Measurements from ENCODE around the gene ADM2. TPM values are rescaled to one million over a fixed set of nuclear protein-coding genes. Genes with fewer than 3 reads are reported as not detected.

Gene ADM2
- total RNA-seq, 4 donors from 2014 or later: under 0.01 to 1.9 (median 0.89) TPM

GRCh38 chr22:50489363-50490243, 8.3 kb downstream of the ADM2 start:
- no peak overlapping the region for H3K27ac ChIP-seq
- no peak overlapping the region for H3K4me3 ChIP-seq
- intact Hi-C loops (cut with DNase I): loop anchor here (5.0 kb wide), 1 partner anchor 117 kb away; no protein-coding TSS in a partner anchor
- H3K4me1 ChIP-seq: peaks cover 0 to 8% (median 0%) of the 10 kb centered on the region in 3 donors
- no peak for DNase-seq
- no peaks in the 10 kb centered on the region for H3K36me3 ChIP-seq
- WGBS, 2 donors: 20 to 71% methylated on average over 1 to 14 of the region's 31 CpGs
- H3K9me3 ChIP-seq: no peaks in the 10 kb centered on the region
- TF ChIP-seq POLR2A (IDR thresholded peaks at IDR 0.05) (no peak), CTCF (IDR thresholded peaks at IDR 0.05) (no peak)
- H3K27me3 ChIP-seq: peaks cover 0 to 53% (median 0%) of the 10 kb centered on the region in 4 donors

DNA sequence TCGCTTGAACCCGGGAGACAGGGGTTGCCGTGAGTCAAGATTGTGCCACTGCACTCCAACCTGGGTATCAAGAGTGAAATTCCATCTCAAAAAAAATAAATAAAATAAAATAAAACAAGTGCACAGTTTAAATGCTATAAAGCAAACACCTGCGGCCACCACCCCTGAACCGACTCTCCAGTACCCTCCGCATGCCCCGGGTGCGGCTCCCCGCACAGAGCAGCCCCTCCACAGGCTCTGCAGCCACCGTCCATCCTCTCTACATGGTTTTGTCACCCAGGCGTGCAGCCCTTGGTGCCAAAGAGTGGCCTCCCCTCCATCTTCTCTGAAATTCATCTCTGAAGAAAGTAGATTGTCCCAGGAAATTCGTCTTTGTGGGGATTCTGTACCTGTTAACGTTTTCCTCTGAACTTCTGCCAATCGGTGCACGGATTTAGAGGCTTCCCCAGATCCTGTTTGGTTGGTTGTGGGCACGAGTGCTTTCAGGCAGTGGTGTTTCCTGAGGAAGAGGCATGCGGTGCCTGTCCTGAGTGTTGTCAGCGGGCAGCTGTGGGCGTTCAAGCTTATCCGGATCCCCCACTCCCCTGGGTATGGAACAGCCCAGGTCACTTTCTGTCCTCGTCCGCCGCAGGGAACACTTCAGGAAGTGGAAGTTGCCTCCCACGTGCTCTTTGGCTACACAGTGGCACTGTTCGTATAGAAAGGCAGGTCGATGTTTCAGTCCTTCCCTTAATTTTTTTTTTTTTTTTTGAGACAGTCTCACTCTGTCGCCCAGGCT, 9.4 kb downstream of the ADM2 start:
- H3K36me3 ChIP-seq: no peaks in the 10 kb centered on the region
- peaks cover 0 to 8% (median 0%) of the 10 kb centered on the region in 3 donors for H3K4me1 ChIP-seq
- H3K27me3 ChIP-seq: peaks cover 0 to 42% (median 0%) of the 10 kb centered on the region in 4 donors
- H3K9me3 ChIP-seq: no peaks in the 10 kb centered on the region
- 51 to 65% methylated on average over 27 of the region's 27 CpGs for WGBS, 2 donors
- intact Hi-C loops (cut with DNase I): no loop called here
- H3K4me3 ChIP-seq: no peak overlapping the region
- TF ChIP-seq POLR2A (IDR thresholded peaks at IDR 0.05) (no peak), CTCF (IDR thresholded peaks at IDR 0.05) (no peak)
- DNase-seq: no peak
- no peak overlapping the region for H3K27ac ChIP-seq

- Histone ChIP-seq H3K27me3 (no peaks in the 10 kb centered on the region), H3K36me3 (peaks cover 0 to 2% (median 0%) of the 10 kb centered on the region in 3 donors), H3K4me3 (no peak overlapping the region), H3K9me3 (no peaks in the 10 kb centered on the region), H3K4me1 (peaks cover 0 to 28% (median 9%) of the 10 kb centered on the region in 3 donors), H3K27ac (no peak overlapping the region)
- no peak for DNase-seq
- intact Hi-C loops (cut with DNase I): no loop called here
- 66 to 72% methylated on average over 6 of the region's 6 CpGs for WGBS, 2 donors
- no peak for TF ChIP-seq POLR2A (IDR thresholded peaks at IDR 0.05)
Measured at GRCh38 chr22:50497093-50497492, 15.8 kb downstream of the ADM2 start.

DNA sequence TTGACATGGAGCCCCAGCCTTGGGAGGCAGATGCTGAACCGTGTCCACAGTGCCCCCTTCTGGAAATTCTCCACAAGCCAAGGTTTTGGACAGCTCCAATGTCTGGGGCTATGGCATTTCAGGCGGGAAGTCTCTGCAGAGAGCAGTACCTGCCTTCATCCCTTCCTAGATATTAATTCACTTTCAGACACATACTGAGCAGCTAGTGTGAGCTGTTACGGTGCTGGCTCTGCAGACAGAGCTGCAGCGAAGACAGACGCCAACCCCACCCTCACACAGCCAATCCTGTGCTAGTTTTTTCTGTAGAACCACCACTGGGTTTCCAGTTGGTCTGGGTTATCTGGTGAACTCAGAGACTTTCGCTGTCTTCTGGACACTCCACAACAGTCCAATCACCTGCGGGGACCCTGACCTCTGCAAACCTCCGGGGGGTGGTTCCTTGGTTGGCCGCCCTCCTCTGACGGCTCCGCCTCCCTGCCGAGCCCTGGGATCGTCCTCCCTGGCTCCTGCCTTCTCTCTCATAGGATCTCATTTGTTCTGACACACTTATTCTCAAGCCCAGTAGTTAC, 17.1 kb downstream of the ADM2 start:
- peaks cover 0 to 28% (median 9%) of the 10 kb centered on the region in 3 donors for H3K4me1 ChIP-seq
- H3K4me3 ChIP-seq: no peak overlapping the region
- H3K9me3 ChIP-seq: no peaks in the 10 kb centered on the region
- peak; percentile 47 to 75 (median 63) for TF ChIP-seq CTCF (IDR thresholded peaks at IDR 0.05)
- TF ChIP-seq POLR2A (IDR thresholded peaks at IDR 0.05): no peak
- H3K36me3 ChIP-seq: peaks cover 0 to 15% (median 0%) of the 10 kb centered on the region in 3 donors
- no peaks in the 10 kb centered on the region for H3K27me3 ChIP-seq
- intact Hi-C loops (cut with DNase I): no loop called here
- 17 to 30% methylated on average over 10 to 12 of the region's 13 CpGs for WGBS, 2 donors
- H3K27ac ChIP-seq: peak overlapping the region in 3 of 4 donors; percentile 32 to 41 (median 40)
- no peak for DNase-seq

DNA sequence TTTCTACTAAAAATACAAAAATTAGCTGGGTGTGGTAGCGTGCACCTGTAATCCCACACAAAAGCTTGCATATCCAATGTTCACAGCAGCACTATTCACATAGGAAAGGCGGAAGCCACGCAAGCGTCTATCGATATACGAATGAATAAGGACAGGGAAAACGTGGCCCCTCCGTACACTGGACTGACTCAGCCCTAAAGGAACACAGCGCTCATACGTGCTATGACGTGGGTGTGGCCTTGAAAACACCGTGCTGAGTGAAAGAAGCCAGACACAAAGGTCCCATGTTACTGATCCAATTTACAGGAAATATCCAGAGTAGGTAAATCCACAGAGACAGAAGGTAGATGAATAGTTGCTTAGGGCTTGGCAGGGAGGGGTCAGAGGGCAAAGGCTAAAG, 19.1 kb downstream of the ADM2 start:
- Histone ChIP-seq H3K9me3 (no peaks in the 10 kb centered on the region), H3K4me1 (peaks cover 0 to 42% (median 19%) of the 10 kb centered on the region in 3 donors), H3K4me3 (no peak overlapping the region), H3K27me3 (no peaks in the 10 kb centered on the region), H3K36me3 (peaks cover 3 to 33% (median 10%) of the 10 kb centered on the region in 3 donors), H3K27ac (no peak overlapping the region)
- TF ChIP-seq CTCF (IDR thresholded peaks at IDR 0.05) (no peak), POLR2A (IDR thresholded peaks at IDR 0.05) (no peak)
- 84 to 86% methylated on average over 12 of the region's 12 CpGs for WGBS, 2 donors
- no peak for DNase-seq
- intact Hi-C loops (cut with DNase I): no loop called here
